Muscle of leg (tissue), 11 donors: ENCODE measurements around the gene TSG101. TPM values are rescaled to one million over a fixed set of nuclear protein-coding genes. Genes with fewer than 3 reads are reported as not detected.

Source experiments
- DNase-seq: peaks from one replicate; pipeline ENCODE4 v3.0.0; 2013
- H3K27ac ChIP-seq: one replicate; pipeline ENCODE4 v1.5.1; 2013; ENCODE audit warnings: mild to moderate bottlenecking, low read length, control low read depth
- H3K27me3 ChIP-seq: one replicate; pipeline ENCODE4 v1.6.1; 2013; ENCODE audit warnings: low read length; ENCODE audit not compliant: control insufficient read depth, insufficient read depth
- H3K36me3 ChIP-seq: one replicate; pipeline ENCODE4 v1.6.1; 2013; ENCODE audit warnings: low read length; ENCODE audit not compliant: control insufficient read depth, insufficient read depth
- H3K4me1 ChIP-seq: one replicate; pipeline ENCODE4 v1.6.1; 2013; ENCODE audit warnings: low read length; ENCODE audit not compliant: control insufficient read depth, insufficient read depth
- H3K4me3 ChIP-seq: one replicate; pipeline ENCODE4 v1.5.1; 2013; ENCODE audit warnings: low read length, control low read depth
- H3K9me3 ChIP-seq: replicated peaks from 2 replicates; pipeline ENCODE4 v1.6.1; 2013; ENCODE audit warnings: low read depth, low read length; ENCODE audit not compliant: control insufficient read depth
- WGBS: methylation state at CpG from one replicate; pipeline ENCODE4 v1.1.5; 2013; ENCODE audit warnings: missing lambda C conversion rate; ENCODE audit not compliant: insufficient coverage; 5-methylcytosine and 5-hydroxymethylcytosine counted together
- polyA plus RNA-seq, 8 donors: library from polyadenylated mRNA; unstranded; fragments of 120-200 nt; gene quantifications; one replicate each; pipeline versions ENCODE4 v1.2.1 to v1.2.3, GENCODE V29; 2013; ENCODE audit warnings: inconsistent platforms in 1 of 8, low replicate concordance in 1 of 8; ENCODE audit not compliant: insufficient read length in 8 of 8, insufficient read depth in 1 of 8
- total RNA-seq: library from RNA; stranded (reverse); fragments of 120-200 nt; gene quantifications from one replicate; pipeline ENCODE4 v1.2.4, GENCODE V29; 2013

The TSG101 gene
- total and polyA plus RNA-seq, 9 donors: 79.4 to 125 (median 104) TPM

DNA sequence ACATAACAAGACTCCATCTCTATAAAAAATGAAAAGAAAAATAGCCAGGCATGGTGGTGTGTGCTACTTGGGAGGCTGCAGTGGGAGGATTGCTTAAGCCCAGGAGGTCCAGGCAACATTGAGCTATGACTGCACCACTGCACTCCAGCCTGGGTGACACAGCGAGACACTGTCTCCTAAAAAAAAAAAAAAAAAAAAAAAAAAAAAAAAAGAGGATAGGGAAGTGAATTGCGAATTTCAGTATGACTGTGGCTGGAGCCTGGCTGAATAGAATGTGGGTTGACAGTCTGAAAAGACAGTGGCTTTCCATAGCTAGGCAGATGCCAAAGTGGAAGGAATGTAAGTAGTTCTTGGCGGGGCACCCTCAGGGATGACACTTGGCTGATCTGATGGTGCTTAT is 77.5 kb downstream of the TSG101 start:
- H3K36me3 ChIP-seq: no peaks in the 10 kb centered on the region
- H3K27me3 ChIP-seq: peaks cover 2% of the 10 kb centered on the region
- DNase-seq: no peak
- no peaks in the 10 kb centered on the region for H3K9me3 ChIP-seq
- H3K4me1 ChIP-seq: no peaks in the 10 kb centered on the region
- WGBS: 95% methylated on average over 2 of the region's 3 CpGs
- H3K27ac ChIP-seq: no peak overlapping the region
- H3K4me3 ChIP-seq: no peak overlapping the region

- Histone ChIP-seq H3K9me3 (no peaks in the 10 kb centered on the region), H3K4me1 (no peaks in the 10 kb centered on the region), H3K4me3 (no peak overlapping the region), H3K27me3 (no peaks in the 10 kb centered on the region), H3K36me3 (no peaks in the 10 kb centered on the region), H3K27ac (no peak overlapping the region)
- DNase-seq: no peak
- WGBS: no CpG with 5 or more reads among the region's 2 CpGs
Observed at GRCh38 chr11:18438691-18439090, 88.1 kb downstream of the TSG101 start.

Other genes starting within 250 kb of the TSG101 start
- gene HPS5, start 204.8 kb downstream of the TSG101 start, total RNA-seq: 19.2 TPM
- gene HPS5, start 204.8 kb downstream of the TSG101 start, polyA plus RNA-seq: 10 to 100 TPM in 7 of 8 donors, 1 to 10 TPM in 1; 10.0 to 14.6 (median 11.3) TPM
- gene GTF2H1, start 204.4 kb downstream of the TSG101 start, total RNA-seq: 39.9 TPM
- gene GTF2H1, start 204.4 kb downstream of the TSG101 start, polyA plus RNA-seq: 10 to 100 TPM; 30.0 to 39.4 (median 32.9) TPM
- gene LDHA, start 132.4 kb downstream of the TSG101 start, total RNA-seq: 395 TPM
- 100 to 1,000 TPM; 482 to 607 (median 533) TPM for gene LDHA, start 132.4 kb downstream of the TSG101 start, polyA plus RNA-seq
- gene LDHC, start 114.6 kb downstream of the TSG101 start, total RNA-seq: not detected
- 1 to 10 TPM in 2 of 8 donors, under 1 TPM in 1, not detected in 5; 0.23 to 1.3 (median 1.1) TPM for gene LDHC, start 114.6 kb downstream of the TSG101 start, polyA plus RNA-seq
- gene LDHAL6A, start 71.1 kb downstream of the TSG101 start, total RNA-seq: not detected
- under 1 TPM in 7 of 8 donors, not detected in 1; 0.13 to 0.67 (median 0.15) TPM for gene LDHAL6A, start 71.1 kb downstream of the TSG101 start, polyA plus RNA-seq
- 14.8 TPM for gene UEVLD, start 61.8 kb upstream of the TSG101 start, total RNA-seq
- gene UEVLD, start 61.8 kb upstream of the TSG101 start, polyA plus RNA-seq: 10 to 100 TPM; 10.7 to 15.3 (median 12.0) TPM
- 4.3 TPM for gene MISFA, start 72.8 kb upstream of the TSG101 start, total RNA-seq
- 1 to 10 TPM; 3.1 to 7.1 (median 4.3) TPM for gene MISFA, start 72.8 kb upstream of the TSG101 start, polyA plus RNA-seq
- 16.0 TPM for gene SPTY2D1, start 107.4 kb upstream of the TSG101 start, total RNA-seq
- 10 to 100 TPM; 11.0 to 18.6 (median 15.7) TPM for gene SPTY2D1, start 107.4 kb upstream of the TSG101 start, polyA plus RNA-seq
- 2.6 TPM for gene TMEM86A, start 171.8 kb upstream of the TSG101 start, total RNA-seq
- gene TMEM86A, start 171.8 kb upstream of the TSG101 start, polyA plus RNA-seq: 1 to 10 TPM; 1.5 to 3.4 (median 3.1) TPM
- gene IGSF22, start 199.2 kb upstream of the TSG101 start, total RNA-seq: 4.2 TPM
- gene IGSF22, start 199.2 kb upstream of the TSG101 start, polyA plus RNA-seq: 1 to 10 TPM; 2.2 to 8.9 (median 3.5) TPM